Peyer's patch (tissue), 4 donors: ENCODE data around the gene SCP2. TPM values are rescaled to one million over a fixed set of nuclear protein-coding genes. Genes with fewer than 3 reads are reported as not detected.
A peak's percentile ranks its signal among the peaks of the same experiment; 100 is the strongest.

Experiments
- DNase-seq, 3 donors: peaks; one replicate each; pipeline ENCODE4 v3.0.0-alpha.2; 2017 to 2019
- H3K27ac ChIP-seq, 4 donors: fragments of 200-600 bp; sonication (generic); one replicate each; pipeline ENCODE4 v1.5.1; 2016 to 2019
- H3K27me3 ChIP-seq, 2 donors: fragments of 200-600 bp; sonication (generic); one replicate each; pipeline ENCODE4 v1.5.1; 2019
- H3K36me3 ChIP-seq, 3 donors: fragments of 200-600 bp; sonication (generic); one replicate each; pipeline ENCODE4 v1.5.1; 2016 to 2019
- H3K4me1 ChIP-seq, 4 donors: fragments of 200-600 bp; sonication (generic); one replicate each; pipeline ENCODE4 v1.5.1; 2016 to 2019
- H3K4me3 ChIP-seq, 4 donors: fragments of 200-600 bp; sonication (generic); 1 replicate in 3 of 4; 2 replicates in 1 of 4; pipeline ENCODE4 v1.5.1; 2016 to 2019; ENCODE audit warnings: mild to moderate bottlenecking in 1 of 4
- H3K9me3 ChIP-seq, 4 donors: fragments of 200-600 bp; sonication (generic); one replicate each; pipeline ENCODE4 v1.5.1; 2016 to 2019; ENCODE audit warnings: mild to moderate bottlenecking in 1 of 4
- CTCF ChIP-seq, 6 experiments: fragments of 450-650 bp in 4 of 6; fragments of 200-600 bp in 2 of 6; sonication (generic) in 1 of 6; IDR thresholded peaks; one replicate each; pipeline ENCODE4 v1.5.1; 2017 to 2019; ENCODE audit warnings: antibody characterized with exemption in 6 of 6, mild to moderate bottlenecking in 3 of 6, moderate library complexity in 1 of 6
- POLR2A ChIP-seq, 2 donors: fragments of 450-650 bp; IDR thresholded peaks; one replicate each; pipeline ENCODE4 v1.5.1; 2017; ENCODE audit warnings: antibody characterized with exemption in 2 of 2, mild to moderate bottlenecking in 2 of 2, moderate library complexity in 2 of 2
- total RNA-seq, 4 donors: library from RNA; depleted of rRNA; stranded (reverse); fragments of >200 nt; gene quantifications; one replicate each; pipeline ENCODE4 v1.1.0, GENCODE V29; 2016

SCP2 gene
- total RNA-seq, 4 donors from 2014 or later, result 161 to 402 (median 219) TPM

GRCh38 chr1:53025034-53025768 is 98.1 kb downstream of the SCP2 start:
- Histone ChIP-seq H3K27me3 (no peaks in the 10 kb centered on the region), H3K27ac (peak overlapping the region in 2 of 4 donors; percentile 35 to 76), H3K4me1 (peaks cover 0 to 15% (median 0%) of the 10 kb centered on the region in 4 donors), H3K4me3 (no peak overlapping the region), H3K36me3 (peaks cover 0 to 22% (median 0%) of the 10 kb centered on the region in 3 donors), H3K9me3 (no peaks in the 10 kb centered on the region)
- DNase-seq, result peak in 2 of 3 donors; percentile 53 to 76
- TF ChIP-seq CTCF (IDR thresholded peaks at IDR 0.05), result no peak

GRCh38 chr1:53025769-53026112 is 98.7 kb downstream of the SCP2 start:
- H3K4me1 ChIP-seq, result peaks cover 0 to 15% (median 0%) of the 10 kb centered on the region in 4 donors
- peak overlapping the region in 1 of 4 donors; percentile 76 for H3K27ac ChIP-seq
- H3K27me3 ChIP-seq, result no peaks in the 10 kb centered on the region
- H3K9me3 ChIP-seq, result no peaks in the 10 kb centered on the region
- peaks cover 0 to 24% (median 0%) of the 10 kb centered on the region in 3 donors for H3K36me3 ChIP-seq
- H3K4me3 ChIP-seq, result no peak overlapping the region
- no peak for TF ChIP-seq CTCF (IDR thresholded peaks at IDR 0.05)
- no peak for TF ChIP-seq POLR2A (IDR thresholded peaks at IDR 0.05)
- no peak for DNase-seq

- no peaks in the 10 kb centered on the region for H3K27me3 ChIP-seq
- H3K9me3 ChIP-seq, result no peaks in the 10 kb centered on the region
- peaks cover 0 to 15% (median 0%) of the 10 kb centered on the region in 4 donors for H3K4me1 ChIP-seq
- H3K27ac ChIP-seq, result no peak overlapping the region
- H3K4me3 ChIP-seq, result no peak overlapping the region
- H3K36me3 ChIP-seq, result peaks cover 0 to 24% (median 0%) of the 10 kb centered on the region in 3 donors
- no peak for TF ChIP-seq CTCF (IDR thresholded peaks at IDR 0.05)
- no peak for DNase-seq
These were observed 99.2 kb downstream of the SCP2 start for GRCh38 chr1:53026254-53026653.

- TF ChIP-seq POLR2A (IDR thresholded peaks at IDR 0.05), result no peak
- TF ChIP-seq CTCF (IDR thresholded peaks at IDR 0.05), result no peak
- H3K27me3 ChIP-seq, result no peaks in the 10 kb centered on the region
- no peaks in the 10 kb centered on the region for H3K4me1 ChIP-seq
- H3K9me3 ChIP-seq, result no peaks in the 10 kb centered on the region
- H3K27ac ChIP-seq, result no peak overlapping the region
- DNase-seq, result no peak
- H3K4me3 ChIP-seq, result no peak overlapping the region
- H3K36me3 ChIP-seq, result peaks cover 0 to 45% (median 0%) of the 10 kb centered on the region in 3 donors
These were observed 104.7 kb downstream of the SCP2 start for GRCh38 chr1:53031732-53032131.

GRCh38 chr1:53037159-53037558 is 110.1 kb downstream of the SCP2 start:
- Histone ChIP-seq H3K27ac (no peak overlapping the region), H3K4me3 (no peak overlapping the region), H3K9me3 (no peaks in the 10 kb centered on the region), H3K36me3 (peaks cover 0 to 51% (median 0%) of the 10 kb centered on the region in 3 donors), H3K27me3 (no peaks in the 10 kb centered on the region), H3K4me1 (no peaks in the 10 kb centered on the region)
- no peak for DNase-seq
- TF ChIP-seq POLR2A (IDR thresholded peaks at IDR 0.05) (no peak), CTCF (IDR thresholded peaks at IDR 0.05) (no peak)
